CD4-positive, alpha-beta memory T cell (primary cell): ENCODE data around the gene NFE2L3. TPM values are rescaled to one million over a fixed set of nuclear protein-coding genes. Genes with fewer than 3 reads are reported as not detected.

Experiments
- CTCF ChIA-PET: fragments of 350-600 bp; sonication (Branson Sonifier 250); formaldehyde crosslinking; loops from one replicate; lab custom pipeline; 2021; ENCODE audit warnings: inconsistent platforms; ENCODE audit not compliant: partially characterized antibody; lab: Charles Lee
- POLR2A ChIA-PET: fragments of 350-600 bp; sonication (Branson Sonifier 250); formaldehyde crosslinking; loops from one replicate; lab custom pipeline; 2021; ENCODE audit not compliant: partially characterized antibody; lab: Charles Lee
- DNase-seq, 5 donors: peaks; one replicate each; pipeline versions ENCODE4 v3.0.0 to v3.0.0-alpha.2; 2020 to 2022; ENCODE audit warnings: mixed read lengths in 1 of 5
- H3K27ac ChIP-seq: one replicate; pipeline ENCODE4 v1.7.0; 2013; ENCODE audit warnings: low read depth, low read length
- H3K27me3 ChIP-seq: 2 replicates; pipeline ENCODE4 v1.7.0; 2013; ENCODE audit warnings: mild to moderate bottlenecking, low read length, moderate library complexity; ENCODE audit not compliant: insufficient read depth
- H3K36me3 ChIP-seq: 2 replicates; pipeline ENCODE4 v1.7.0; 2013; ENCODE audit warnings: mild to moderate bottlenecking, low read length, moderate library complexity; ENCODE audit not compliant: insufficient read depth
- H3K4me1 ChIP-seq: 2 replicates; pipeline ENCODE4 v1.7.0; 2013; ENCODE audit warnings: mild to moderate bottlenecking, low read length, moderate library complexity; ENCODE audit not compliant: insufficient read depth
- H3K4me3 ChIP-seq, 2 donors: one replicate each; pipeline ENCODE4 v1.7.0; 2013; ENCODE audit warnings: low read length in 2 of 2, mild to moderate bottlenecking in 1 of 2
- H3K9me3 ChIP-seq, 2 donors: one replicate each; pipeline ENCODE4 v1.7.0; 2013; ENCODE audit warnings: low read length in 2 of 2, control low read depth in 1 of 2; ENCODE audit not compliant: control insufficient read depth in 1 of 2
- H3K27ac Mint-ChIP-seq, 7 donors: one replicate each; pipeline ENCODE4 v1.8.0; 2020 to 2021; ENCODE audit warnings: mixed read lengths in 7 of 7, mild to moderate bottlenecking in 6 of 7, inconsistent platforms in 3 of 7, moderate library complexity in 3 of 7
- H3K27me3 Mint-ChIP-seq, 2 donors: one replicate each; pipeline ENCODE4 v1.8.0; 2020 to 2021; ENCODE audit warnings: mixed read lengths in 2 of 2
- H3K36me3 Mint-ChIP-seq, 2 donors: one replicate each; pipeline ENCODE4 v1.8.0; 2020 to 2021; ENCODE audit warnings: mixed read lengths in 2 of 2, inconsistent platforms in 1 of 2, mild to moderate bottlenecking in 1 of 2
- H3K4me1 Mint-ChIP-seq, 4 donors: one replicate each; pipeline ENCODE4 v1.8.0; 2020 to 2021; ENCODE audit warnings: mixed read lengths in 4 of 4, mild to moderate bottlenecking in 1 of 4
- H3K4me3 Mint-ChIP-seq, 8 donors: one replicate each; pipeline ENCODE4 v1.8.0; 2020 to 2021; ENCODE audit warnings: mixed read lengths in 8 of 8, mild to moderate bottlenecking in 7 of 8, moderate library complexity in 6 of 8, inconsistent platforms in 3 of 8
- H3K9me3 Mint-ChIP-seq, 8 donors: one replicate each; pipeline ENCODE4 v1.8.0; 2020 to 2021; ENCODE audit warnings: mixed read lengths in 8 of 8, mild to moderate bottlenecking in 5 of 8, inconsistent platforms in 3 of 8, moderate library complexity in 1 of 8
- intact Hi-C: fragments of 100-400 bp; cut with micrococcal nuclease; formaldehyde crosslinking; loops from one replicate; pipeline ENCODE4 v1.15.1; 2023
- polyA plus RNA-seq, 2 donors: library from polyadenylated mRNA; unstranded; fragments of 300-500 nt; fragmentation: Illumina TruSeq; gene quantifications; one replicate each; pipeline ENCODE4 v1.2.3, GENCODE V29; 2021
- total RNA-seq, 2 experiments: library from RNA; stranded (reverse); gene quantifications; one replicate each; pipeline ENCODE4 v1.2.3, GENCODE V29; 2021

The NFE2L3 gene
- total and polyA plus RNA-seq, 4 experiments from 2014 or later = 7.5 to 9.6 (median 7.9) TPM

DNA sequence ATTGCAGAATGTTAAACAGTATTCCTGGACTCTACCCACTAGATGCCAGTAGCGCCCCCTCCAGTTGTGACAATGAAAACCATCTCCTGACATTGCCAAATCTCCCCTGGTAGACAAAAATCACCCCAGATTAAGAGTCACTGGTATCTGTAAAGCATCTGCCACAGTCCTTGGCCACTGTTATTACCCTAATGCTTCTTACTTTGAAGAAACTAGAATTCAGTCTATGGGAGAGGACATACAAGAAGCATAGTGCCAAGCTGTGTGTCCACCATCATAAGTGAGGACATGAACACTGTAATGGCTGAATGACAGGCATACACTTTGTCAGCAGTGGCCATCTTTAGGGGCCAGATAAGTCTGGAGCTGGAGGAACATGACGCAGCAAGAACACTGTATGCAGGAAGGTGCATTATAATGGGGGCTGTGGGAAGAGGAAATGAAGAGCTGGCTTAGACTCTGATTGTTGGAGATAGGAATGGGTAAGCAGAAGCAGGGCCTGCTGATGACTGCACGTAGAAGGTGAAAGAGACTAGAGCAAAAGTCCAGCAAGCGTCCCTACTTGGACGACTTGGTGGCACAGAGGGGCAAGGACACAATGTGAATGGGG, 82.0 kb downstream of the NFE2L3 start:
- H3K4me3 Mint-ChIP-seq = no peak overlapping the region
- intact Hi-C loops = no loop called here
- CTCF ChIA-PET = no interaction called here
- no peak overlapping the region for H3K27ac Mint-ChIP-seq
- no peaks in the 10 kb centered on the region for H3K4me1 ChIP-seq
- no peak overlapping the region for H3K27ac ChIP-seq
- no peak overlapping the region for H3K4me3 ChIP-seq
- DNase-seq = no peak
- POLR2A ChIA-PET = interaction anchor here (1.2 kb wide), 1 partner anchor 33 kb away, joined by 3 read pairs; the partner anchor contains the start of gene CBX3
- no peaks in the 10 kb centered on the region for H3K9me3 ChIP-seq
- no peaks in the 10 kb centered on the region for H3K9me3 Mint-ChIP-seq
- no peaks in the 10 kb centered on the region for H3K36me3 ChIP-seq
- H3K27me3 Mint-ChIP-seq = no peaks in the 10 kb centered on the region
- no peaks in the 10 kb centered on the region for H3K36me3 Mint-ChIP-seq
- no peaks in the 10 kb centered on the region for H3K4me1 Mint-ChIP-seq
- H3K27me3 ChIP-seq = no peaks in the 10 kb centered on the region

Other genes starting within 250 kb of the NFE2L3 start
- 100 to 1,000 TPM; 450 to 466 TPM for gene HNRNPA2B1, start 48.5 kb downstream of the NFE2L3 start, total RNA-seq
- 100 to 1,000 TPM; 475 to 700 TPM for gene HNRNPA2B1, start 48.5 kb downstream of the NFE2L3 start, polyA plus RNA-seq
- 100 to 1,000 TPM; 160 to 173 TPM for gene CBX3, start 49.5 kb downstream of the NFE2L3 start, total RNA-seq
- 100 to 1,000 TPM; 105 to 180 TPM for gene CBX3, start 49.5 kb downstream of the NFE2L3 start, polyA plus RNA-seq
- 1 to 10 TPM; 8.4 to 8.7 TPM for gene SNX10, start 139.7 kb downstream of the NFE2L3 start, total RNA-seq
- gene SNX10, start 139.7 kb downstream of the NFE2L3 start, polyA plus RNA-seq = 10 to 100 TPM; 24.3 to 26.4 TPM